A673 (cell line): Measurements from ENCODE around the gene SLC20A1. TPM values are rescaled to one million over a fixed set of nuclear protein-coding genes. Genes with fewer than 3 reads are reported as not detected.
"Not testable (repeated sequence)": the region's sequence is repeated elsewhere in the genome, so short reads cannot be mapped to it uniquely, and the experiment has no call there.

Experiments used
- BruUV-seq: library from RNA; stranded (reverse); fragments of 400-500 nt; replicated peaks from 2 replicates; lab custom pipeline; 2021; lab: Mats Ljungman, UMichigan
- CTCF ChIA-PET: fragments of 300-600 bp; sonication (Branson Sonifier 250); formaldehyde crosslinking; loops from one replicate; lab custom pipeline; 2022; ENCODE audit warnings: antibody characterized with exemption; lab: Charles Lee
- POLR2A ChIA-PET: fragments of 300-600 bp; sonication (Branson Sonifier 250); formaldehyde crosslinking; loops from one replicate; lab custom pipeline; 2022; ENCODE audit warnings: antibody characterized with exemption; ENCODE audit not compliant: low non-redundant PET; lab: Charles Lee
- DNase-seq: peaks from one replicate; pipeline ENCODE4 v3.0.0-alpha.2; 2015; ENCODE audit warnings: low spot score
- H3K27ac ChIP-seq: fragments of 200-600 bp; sonication (generic); 2 replicates; pipeline ENCODE4 v1.5.1; 2016; ENCODE audit warnings: mixed run types, low read depth, mild to moderate bottlenecking, mixed read lengths, antibody characterized with exemption, low read length; ENCODE audit not compliant: poor library complexity, severe bottlenecking
- H3K27me3 ChIP-seq: fragments of 200-600 bp; sonication (generic); replicated peaks from 2 replicates; pipeline ENCODE4 v1.6.1; 2017; ENCODE audit warnings: mixed run types, low read depth, mild to moderate bottlenecking, mixed read lengths, antibody characterized with exemption, low read length; ENCODE audit not compliant: insufficient read depth, poor library complexity
- H3K36me3 ChIP-seq: fragments of 200-600 bp; sonication (generic); 2 replicates; pipeline ENCODE4 v1.6.1; 2016; ENCODE audit warnings: mixed run types, mild to moderate bottlenecking, mixed read lengths, antibody characterized with exemption, low read length; ENCODE audit not compliant: insufficient read depth, poor library complexity, severe bottlenecking
- H3K4me1 ChIP-seq: fragments of 200-600 bp; sonication (generic); 2 replicates; pipeline ENCODE4 v1.6.1; 2017; ENCODE audit warnings: mixed run types, mild to moderate bottlenecking, mixed read lengths, antibody characterized with exemption, low read length; ENCODE audit not compliant: insufficient read depth, poor library complexity, severe bottlenecking
- H3K4me3 ChIP-seq: fragments of 200-600 bp; sonication (generic); 2 replicates; pipeline ENCODE4 v1.5.1; 2016; ENCODE audit warnings: low read depth, mixed run types, mild to moderate bottlenecking, mixed read lengths, low read length; ENCODE audit not compliant: poor library complexity, severe bottlenecking
- H3K9me3 ChIP-seq: fragments of 200-600 bp; sonication (generic); 2 replicates; pipeline ENCODE4 v1.6.1; 2016; ENCODE audit warnings: mixed run types, low read depth, mild to moderate bottlenecking, mixed read lengths, antibody characterized with exemption, low read length; ENCODE audit not compliant: poor library complexity, severe bottlenecking
- EZH2 ChIP-seq: fragments of 200-600 bp; sonication (generic); IDR thresholded peaks from 2 replicates; pipeline ENCODE4 v1.6.1; 2017; ENCODE audit warnings: borderline replicate concordance, low read depth, mild to moderate bottlenecking, mixed read lengths, antibody characterized with exemption, low read length; ENCODE audit not compliant: poor library complexity, severe bottlenecking
- intact Hi-C: fragments of 100-400 bp; cut with micrococcal nuclease; formaldehyde crosslinking; loops from one replicate; pipeline ENCODE4 v1.10.0; 2022; ENCODE audit not compliant: unreplicated experiment
- total RNA-seq: library from RNA; stranded (reverse); gene quantifications from 2 replicates; pipeline ENCODE4 v1.2.3, GENCODE V29; 2021
- TF ChIP-seq, protein P1 (sequence below): fragments of 300-800, 200-600 bp; sonication (generic); conservative IDR thresholded peaks from 2 replicates; pipeline ENCODE4 v1.5.1; 2017; ENCODE audit warnings: low read depth, mild to moderate bottlenecking, antibody characterized with exemption, low read length, moderate library complexity, mixed read lengths

Gene SLC20A1
- total RNA-seq, 1 experiment from 2014 or later: 148 TPM

DNA sequence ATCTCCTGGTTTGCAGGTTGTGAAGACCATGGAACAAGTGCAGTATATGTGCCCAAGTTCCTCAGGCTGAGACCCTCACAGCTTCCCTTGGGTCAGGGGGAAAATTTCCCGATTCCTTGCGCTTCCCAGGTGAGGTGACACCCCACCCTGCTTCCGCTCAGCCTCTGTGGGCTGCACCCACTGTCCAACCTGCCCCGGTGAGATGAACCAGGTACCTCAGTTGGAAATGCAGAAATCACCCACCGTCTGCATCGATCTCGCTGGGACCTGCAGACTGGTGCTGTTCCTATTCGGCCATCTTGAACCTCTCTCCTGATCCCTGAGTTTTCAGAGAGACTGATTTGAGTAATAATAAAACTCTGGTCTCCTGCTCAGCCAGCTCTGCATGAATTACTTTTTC lies 30.7 kb upstream of the SLC20A1 start:
- Histone ChIP-seq H3K4me1 (no peaks in the 10 kb centered on the region), H3K36me3 (no peaks in the 10 kb centered on the region), H3K9me3 (no peaks in the 10 kb centered on the region), H3K27me3 (no peaks in the 10 kb centered on the region), H3K4me3 (no peak overlapping the region), H3K27ac (no peak overlapping the region)
- no peak for DNase-seq
- POLR2A ChIA-PET: no interaction called here
- TF ChIP-seq, protein P1, sequence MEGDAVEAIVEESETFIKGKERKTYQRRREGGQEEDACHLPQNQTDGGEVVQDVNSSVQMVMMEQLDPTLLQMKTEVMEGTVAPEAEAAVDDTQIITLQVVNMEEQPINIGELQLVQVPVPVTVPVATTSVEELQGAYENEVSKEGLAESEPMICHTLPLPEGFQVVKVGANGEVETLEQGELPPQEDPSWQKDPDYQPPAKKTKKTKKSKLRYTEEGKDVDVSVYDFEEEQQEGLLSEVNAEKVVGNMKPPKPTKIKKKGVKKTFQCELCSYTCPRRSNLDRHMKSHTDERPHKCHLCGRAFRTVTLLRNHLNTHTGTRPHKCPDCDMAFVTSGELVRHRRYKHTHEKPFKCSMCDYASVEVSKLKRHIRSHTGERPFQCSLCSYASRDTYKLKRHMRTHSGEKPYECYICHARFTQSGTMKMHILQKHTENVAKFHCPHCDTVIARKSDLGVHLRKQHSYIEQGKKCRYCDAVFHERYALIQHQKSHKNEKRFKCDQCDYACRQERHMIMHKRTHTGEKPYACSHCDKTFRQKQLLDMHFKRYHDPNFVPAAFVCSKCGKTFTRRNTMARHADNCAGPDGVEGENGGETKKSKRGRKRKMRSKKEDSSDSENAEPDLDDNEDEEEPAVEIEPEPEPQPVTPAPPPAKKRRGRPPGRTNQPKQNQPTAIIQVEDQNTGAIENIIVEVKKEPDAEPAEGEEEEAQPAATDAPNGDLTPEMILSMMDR: no peak
- no peak for TF ChIP-seq EZH2
- BruUV-seq: no TSS peak
- intact Hi-C loops: no loop called here
- CTCF ChIA-PET: no interaction called here

DNA sequence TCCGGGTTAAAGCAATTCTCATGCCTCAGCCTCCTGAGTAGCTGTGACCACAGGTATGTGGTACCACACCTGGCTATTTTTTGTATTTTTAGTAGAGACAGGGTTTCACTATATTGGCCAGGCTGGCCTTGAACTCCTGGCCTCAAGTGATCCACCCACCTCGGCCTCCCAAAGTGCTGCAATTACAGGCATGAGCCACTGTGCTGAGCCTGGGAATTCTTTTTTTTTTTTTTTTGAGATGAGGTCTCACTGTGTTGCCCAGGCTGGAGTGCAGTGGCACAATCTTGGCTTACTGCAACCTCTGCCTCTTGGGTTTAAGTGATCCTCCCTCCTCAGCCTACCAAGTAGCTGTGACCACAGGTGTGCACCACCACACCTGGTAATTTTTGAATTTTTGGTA lies 29.9 kb upstream of the SLC20A1 start:
- H3K27ac ChIP-seq, H3K27me3 ChIP-seq, H3K36me3 ChIP-seq, H3K4me3 ChIP-seq, intact Hi-C loops, POLR2A ChIA-PET, CTCF ChIA-PET, DNase-seq, H3K9me3 ChIP-seq, H3K4me1 ChIP-seq, BruUV-seq: not testable (repeated sequence)

DNA sequence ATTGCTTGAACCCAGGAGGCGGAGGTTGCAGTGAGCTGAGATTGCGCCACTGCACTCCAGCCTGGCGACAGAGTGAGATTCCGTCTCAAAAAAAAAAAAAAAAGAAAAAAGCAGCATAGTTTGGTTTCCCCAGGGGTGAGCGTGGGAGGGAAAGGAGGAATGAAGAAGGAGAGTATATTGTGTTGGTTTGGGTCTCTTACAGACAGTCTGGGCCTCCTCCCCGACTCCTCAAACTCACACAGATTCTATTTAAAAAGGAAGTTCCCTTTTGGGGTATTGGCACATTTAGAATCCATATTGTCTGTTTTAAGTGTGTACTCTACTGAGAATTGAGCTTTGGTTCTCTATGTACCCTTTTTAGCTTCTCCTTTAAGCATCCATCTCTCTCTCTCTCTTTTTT lies 27.4 kb upstream of the SLC20A1 start:
- intact Hi-C loops: no loop called here
- Histone ChIP-seq H3K4me1 (peaks cover 4% of the 10 kb centered on the region), H3K36me3 (no peaks in the 10 kb centered on the region), H3K9me3 (no peaks in the 10 kb centered on the region), H3K27me3 (no peaks in the 10 kb centered on the region), H3K27ac (no peak overlapping the region), H3K4me3 (no peak overlapping the region)
- ChIA-PET CTCF (no interaction called here), POLR2A (no interaction called here)
- no TSS peak for BruUV-seq
- DNase-seq: peak; percentile 20
- TF ChIP-seq, protein P1: no peak
- no peak for TF ChIP-seq EZH2

DNA sequence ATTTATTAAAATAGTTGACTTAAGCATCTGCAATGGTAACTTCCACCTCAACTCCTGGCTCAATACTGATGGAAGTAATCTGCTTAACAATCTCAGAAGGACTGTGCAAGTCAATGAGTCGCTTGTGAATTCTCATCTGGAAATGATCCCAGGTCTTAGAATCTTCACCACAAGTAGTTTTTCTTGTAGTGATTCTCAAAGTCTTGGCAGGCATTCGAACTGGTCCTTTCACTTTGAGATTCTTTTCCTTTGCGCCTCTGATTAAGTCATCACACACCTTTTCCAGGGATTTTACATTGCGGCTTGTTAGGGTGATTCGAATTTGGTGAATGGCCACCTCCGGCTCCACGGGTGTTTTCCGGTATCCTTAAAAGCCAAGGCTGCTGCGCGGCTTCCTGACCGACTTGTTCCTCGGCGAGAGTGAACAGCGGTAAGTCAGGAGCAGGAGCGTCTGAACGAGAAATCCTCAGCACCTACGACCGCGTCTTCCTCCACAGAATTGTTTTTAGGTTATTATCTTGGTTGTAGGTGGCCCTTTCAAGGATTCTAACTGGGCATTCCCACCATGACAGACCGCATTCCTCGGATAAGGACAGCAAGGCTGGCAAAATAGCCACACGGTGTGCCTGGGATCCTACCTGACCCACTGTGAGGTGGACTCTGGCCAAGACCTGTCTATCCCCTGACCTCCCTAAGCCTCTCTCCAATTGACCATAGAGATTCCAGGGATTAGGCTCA lies 23.8 kb upstream of the SLC20A1 start:
- no peaks in the 10 kb centered on the region for H3K36me3 ChIP-seq
- ChIA-PET POLR2A (no interaction called here), CTCF (no interaction called here)
- TF ChIP-seq, protein P1: no peak
- TF ChIP-seq EZH2: no peak
- peak; percentile 41 for DNase-seq
- no peaks in the 10 kb centered on the region for H3K27me3 ChIP-seq
- no peak overlapping the region for H3K27ac ChIP-seq
- H3K4me3 ChIP-seq: peak overlapping the region; percentile 30
- H3K9me3 ChIP-seq: no peaks in the 10 kb centered on the region
- peaks cover 4% of the 10 kb centered on the region for H3K4me1 ChIP-seq
- intact Hi-C loops: no loop called here
- no TSS peak for BruUV-seq
